Measurements from ENCODE around the gene DTD2.

The DTD2 gene

GRCh38 chr14:31405106-31405505 lies 52.2 kb downstream of the DTD2 start:
- no peak for DNase-seq

- no peak for DNase-seq
Measured at GRCh38 chr14:31403707-31404106, 53.6 kb downstream of the DTD2 start.

GRCh38 chr14:31402764-31403439 lies 54.4 kb downstream of the DTD2 start:
- no peak for DNase-seq

- DNase-seq = no peak
Measured at GRCh38 chr14:31401369-31401932, 55.9 kb downstream of the DTD2 start.

GRCh38 chr14:31400031-31400638 lies 57.2 kb downstream of the DTD2 start:
- DNase-seq = no peak

All from central memory CD4-positive, alpha-beta T cell (primary cell).